DOHH2 (cell line): ENCODE results near the gene PRR18.
A peak's percentile ranks its signal among the peaks of the same experiment; 100 is the strongest.

ENCODE experiments used
- H3F3A ChIP-seq: fragments of 200-600 bp; sonication (generic), shearing (Covaris generic); 2 replicates; pipeline ENCODE4 v1.6.0; 2016; ENCODE audit warnings: antibody characterized with exemption, mild to moderate bottlenecking; ENCODE audit not compliant: control insufficient read depth, insufficient read depth
- H3K27ac ChIP-seq: fragments of 200-600 bp; sonication (generic); 2 replicates; pipeline ENCODE4 v1.5.1; 2014; ENCODE audit warnings: low read depth, mild to moderate bottlenecking, low read length, moderate library complexity
- H3K27me3 ChIP-seq: fragments of 200-600 bp; sonication (generic); 2 replicates; pipeline ENCODE4 v1.6.1; 2014; ENCODE audit warnings: mild to moderate bottlenecking, low read length, mixed read lengths; ENCODE audit not compliant: control insufficient read depth
- H3K36me3 ChIP-seq: fragments of 200-600 bp; sonication (generic); 2 replicates; pipeline ENCODE4 v1.6.1; 2014; ENCODE audit warnings: mild to moderate bottlenecking, low read length, moderate library complexity, mixed read lengths; ENCODE audit not compliant: control insufficient read depth
- H3K4me1 ChIP-seq: fragments of 200-600 bp; sonication (generic); 2 replicates; pipeline ENCODE4 v1.6.1; 2014; ENCODE audit warnings: mild to moderate bottlenecking, low read length, mixed read lengths; ENCODE audit not compliant: control insufficient read depth
- H3K4me2 ChIP-seq: fragments of 200-600 bp; sonication (generic); 2 replicates; pipeline ENCODE4 v1.6.0; 2014; ENCODE audit warnings: mild to moderate bottlenecking, low read length, moderate library complexity
- H3K4me3 ChIP-seq: fragments of 200-600 bp; sonication (generic); 2 replicates; pipeline ENCODE4 v1.5.1; 2014; ENCODE audit warnings: mild to moderate bottlenecking, low read length, mixed read lengths
- H3K79me2 ChIP-seq: fragments of 200-600 bp; sonication (generic); 2 replicates; pipeline ENCODE4 v1.6.1; 2014; ENCODE audit warnings: mild to moderate bottlenecking, low read length, mixed read lengths; ENCODE audit not compliant: control insufficient read depth
- H3K9me2 ChIP-seq: fragments of 200-600 bp; sonication (generic); replicated peaks from 2 replicates; pipeline ENCODE4 v1.6.1; 2014; ENCODE audit warnings: mild to moderate bottlenecking, low read length, mixed read lengths; ENCODE audit not compliant: control insufficient read depth
- H3K9me3 ChIP-seq: fragments of 200-600 bp; sonication (generic); 2 replicates; pipeline ENCODE4 v1.6.1; 2014; ENCODE audit warnings: antibody characterized with exemption, low read length, mixed read lengths; ENCODE audit not compliant: control insufficient read depth, insufficient read depth
- H4K20me1 ChIP-seq: fragments of 200-600 bp; sonication (generic); 2 replicates; pipeline ENCODE4 v1.6.0; 2014; ENCODE audit warnings: low read depth, mild to moderate bottlenecking, antibody characterized with exemption, low read length, moderate library complexity; ENCODE audit not compliant: control insufficient read depth, insufficient read depth
- CTCF ChIP-seq: fragments of 200-600 bp; sonication (generic); IDR thresholded peaks from one replicate; pipeline ENCODE4 v1.5.1; 2014; ENCODE audit warnings: antibody characterized with exemption, mild to moderate bottlenecking, low read depth, low read length; ENCODE audit not compliant: poor library complexity, severe bottlenecking
- EZH2phosphoT487 ChIP-seq: fragments of 200-600 bp; sonication (generic); IDR thresholded peaks from 2 replicates; pipeline ENCODE4 v1.6.1; 2017; ENCODE audit warnings: borderline replicate concordance, mild to moderate bottlenecking, antibody characterized with exemption, low read length, moderate library complexity, mixed read lengths

Gene PRR18

GRCh38 chr6:166309977-166310376, 1.8 kb upstream of the PRR18 start:
- peaks cover 24% of the 10 kb centered on the region for H3K27me3 ChIP-seq
- H3K4me3 ChIP-seq: no peak overlapping the region
- TF ChIP-seq EZH2phosphoT487 (no peak), CTCF (no peak)
- no peak overlapping the region for H3K4me2 ChIP-seq
- no peaks in the 10 kb centered on the region for H3K9me2 ChIP-seq
- 0 out of 2 replicates have a peak, but pooled peaks cover 2% of the 10 kb centered on the region for H3F3A ChIP-seq
- H3K79me2 ChIP-seq: no peaks in the 10 kb centered on the region
- no peaks in the 10 kb centered on the region for H3K9me3 ChIP-seq
- H3K4me1 ChIP-seq: peaks cover 15% of the 10 kb centered on the region
- no peaks in the 10 kb centered on the region for H3K36me3 ChIP-seq
- H3K27ac ChIP-seq: no peak overlapping the region
- H4K20me1 ChIP-seq: no peaks in the 10 kb centered on the region

DNA sequence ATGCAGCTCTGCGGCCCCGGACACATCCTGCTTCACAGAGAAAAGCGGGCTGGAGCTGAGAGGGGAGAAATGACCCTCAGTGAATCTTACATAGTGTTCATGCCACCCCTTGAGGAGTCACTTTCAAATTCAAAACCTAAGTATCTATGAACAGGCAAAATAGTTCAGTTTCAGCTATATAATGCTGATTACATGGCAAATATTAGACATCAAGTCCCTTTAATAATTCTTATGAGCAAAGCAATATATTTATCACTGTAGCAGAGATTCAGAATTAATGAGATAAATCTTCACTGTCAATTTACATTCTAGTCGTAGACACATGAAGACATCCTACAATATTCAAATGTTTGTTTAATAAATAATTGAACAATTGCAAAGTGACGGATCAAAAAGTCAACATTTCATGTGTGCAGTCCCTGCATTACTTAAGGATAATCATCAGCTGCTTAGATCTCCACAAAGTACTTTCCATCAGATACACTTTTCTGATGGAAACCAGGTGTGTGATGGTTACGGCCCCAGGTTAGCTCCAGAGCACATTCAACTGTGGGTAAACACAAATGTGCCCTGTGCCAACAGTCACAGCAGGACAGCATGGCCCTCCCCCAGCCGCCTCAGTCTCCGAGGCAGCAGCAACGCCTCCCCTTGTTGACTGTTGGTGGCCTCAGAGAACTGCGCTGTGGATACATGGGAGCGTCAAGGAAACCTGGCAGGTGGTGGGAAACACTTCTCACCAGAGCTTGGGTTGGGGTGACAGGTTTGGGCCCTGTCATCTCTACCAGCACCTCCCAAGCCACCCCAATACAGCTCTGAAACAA, 787 bp upstream of the PRR18 start:
- H3K79me2 ChIP-seq: no peaks in the 10 kb centered on the region
- H3K4me3 ChIP-seq: peak overlapping the region; percentile 67
- peaks cover 15% of the 10 kb centered on the region for H3K4me1 ChIP-seq
- H3K27ac ChIP-seq: no peak overlapping the region
- no peak for TF ChIP-seq CTCF
- TF ChIP-seq EZH2phosphoT487: no peak
- H3F3A ChIP-seq: 0 out of 2 replicates have a peak, but pooled peaks cover 2% of the 10 kb centered on the region
- H3K4me2 ChIP-seq: peak overlapping the region; percentile 76
- no peaks in the 10 kb centered on the region for H4K20me1 ChIP-seq
- H3K9me3 ChIP-seq: no peaks in the 10 kb centered on the region
- H3K36me3 ChIP-seq: no peaks in the 10 kb centered on the region
- peaks cover 24% of the 10 kb centered on the region for H3K27me3 ChIP-seq
- no peaks in the 10 kb centered on the region for H3K9me2 ChIP-seq

GRCh38 chr6:166307082-166308032, 835 bp downstream of the PRR18 start:
- no peaks in the 10 kb centered on the region for H3K79me2 ChIP-seq
- peak overlapping the region; percentile 67 for H3K4me3 ChIP-seq
- no peaks in the 10 kb centered on the region for H4K20me1 ChIP-seq
- no peaks in the 10 kb centered on the region for H3K36me3 ChIP-seq
- H3K4me2 ChIP-seq: peak overlapping the region; percentile 76
- H3F3A ChIP-seq: 0 out of 2 replicates have a peak, but pooled peaks cover 2% of the 10 kb centered on the region
- TF ChIP-seq CTCF (no peak), EZH2phosphoT487 (no peak)
- no peaks in the 10 kb centered on the region for H3K9me3 ChIP-seq
- peaks cover 24% of the 10 kb centered on the region for H3K27me3 ChIP-seq
- H3K9me2 ChIP-seq: no peaks in the 10 kb centered on the region
- H3K27ac ChIP-seq: no peak overlapping the region
- H3K4me1 ChIP-seq: peaks cover 12% of the 10 kb centered on the region
